ENCODE data around the gene RORC. TPM values are rescaled to one million over a fixed set of nuclear protein-coding genes. Genes with fewer than 3 reads are reported as not detected.

The RORC gene
- total RNA-seq, 1 donor from 2014 or later, result not detected

GRCh38 chr1:151813271-151813977 is 18.2 kb downstream of the RORC start:
- H3K4me3 Mint-ChIP-seq (ENCODE audit: unreplicated experiment), result no peak overlapping the region
- H3K27me3 Mint-ChIP-seq (ENCODE audit: unreplicated experiment), result peaks cover 8% of the 10 kb centered on the region
- H3K36me3 Mint-ChIP-seq (ENCODE audit: unreplicated experiment), result no peaks in the 10 kb centered on the region
- H3K27ac Mint-ChIP-seq (ENCODE audit: unreplicated experiment), result no peak overlapping the region
- TF ChIP-seq CTCF (IDR thresholded peaks at IDR 0.05; ENCODE audit: partially characterized antibody, unreplicated experiment), result no peak
- H3K9me3 Mint-ChIP-seq (ENCODE audit: unreplicated experiment), result no peaks in the 10 kb centered on the region
- no peak for DNase-seq
- peaks cover 8% of the 10 kb centered on the region for H3K4me1 Mint-ChIP-seq (ENCODE audit: low read depth, unreplicated experiment)

- no peaks in the 10 kb centered on the region for H3K9me3 Mint-ChIP-seq (ENCODE audit: unreplicated experiment)
- H3K4me1 Mint-ChIP-seq (ENCODE audit: low read depth, unreplicated experiment), result peaks cover 8% of the 10 kb centered on the region
- DNase-seq, result no peak
- H3K27ac Mint-ChIP-seq (ENCODE audit: unreplicated experiment), result no peak overlapping the region
- TF ChIP-seq CTCF (IDR thresholded peaks at IDR 0.05; ENCODE audit: partially characterized antibody, unreplicated experiment), result no peak
- peaks cover 6% of the 10 kb centered on the region for H3K27me3 Mint-ChIP-seq (ENCODE audit: unreplicated experiment)
- no peaks in the 10 kb centered on the region for H3K36me3 Mint-ChIP-seq (ENCODE audit: unreplicated experiment)
- H3K4me3 Mint-ChIP-seq (ENCODE audit: unreplicated experiment), result no peak overlapping the region
Observed at GRCh38 chr1:151811181-151811580, 20.4 kb downstream of the RORC start.

GRCh38 chr1:151809985-151810556 is 21.5 kb downstream of the RORC start:
- H3K27me3 Mint-ChIP-seq (ENCODE audit: unreplicated experiment), result peaks cover 3% of the 10 kb centered on the region
- no peak for DNase-seq
- no peak overlapping the region for H3K4me3 Mint-ChIP-seq (ENCODE audit: unreplicated experiment)
- H3K4me1 Mint-ChIP-seq (ENCODE audit: low read depth, unreplicated experiment), result peaks cover 8% of the 10 kb centered on the region
- TF ChIP-seq CTCF (IDR thresholded peaks at IDR 0.05; ENCODE audit: partially characterized antibody, unreplicated experiment), result no peak
- H3K36me3 Mint-ChIP-seq (ENCODE audit: unreplicated experiment), result no peaks in the 10 kb centered on the region
- H3K9me3 Mint-ChIP-seq (ENCODE audit: unreplicated experiment), result no peaks in the 10 kb centered on the region
- no peak overlapping the region for H3K27ac Mint-ChIP-seq (ENCODE audit: unreplicated experiment)

GRCh38 chr1:151809290-151809984 is 22.2 kb downstream of the RORC start:
- no peaks in the 10 kb centered on the region for H3K9me3 Mint-ChIP-seq (ENCODE audit: unreplicated experiment)
- peaks cover 8% of the 10 kb centered on the region for H3K4me1 Mint-ChIP-seq (ENCODE audit: low read depth, unreplicated experiment)
- no peaks in the 10 kb centered on the region for H3K36me3 Mint-ChIP-seq (ENCODE audit: unreplicated experiment)
- no peak overlapping the region for H3K4me3 Mint-ChIP-seq (ENCODE audit: unreplicated experiment)
- no peak for DNase-seq
- no peak for TF ChIP-seq CTCF (IDR thresholded peaks at IDR 0.05; ENCODE audit: partially characterized antibody, unreplicated experiment)
- H3K27ac Mint-ChIP-seq (ENCODE audit: unreplicated experiment), result no peak overlapping the region
- peaks cover 5% of the 10 kb centered on the region for H3K27me3 Mint-ChIP-seq (ENCODE audit: unreplicated experiment)

GRCh38 chr1:151807766-151808165 is 23.8 kb downstream of the RORC start:
- Mint-ChIP-seq H3K4me1 (ENCODE audit: low read depth, unreplicated experiment) (peaks cover 8% of the 10 kb centered on the region), H3K9me3 (ENCODE audit: unreplicated experiment) (no peaks in the 10 kb centered on the region), H3K4me3 (ENCODE audit: unreplicated experiment) (no peak overlapping the region), H3K36me3 (ENCODE audit: unreplicated experiment) (no peaks in the 10 kb centered on the region), H3K27ac (ENCODE audit: unreplicated experiment) (no peak overlapping the region), H3K27me3 (ENCODE audit: unreplicated experiment) (peaks cover 5% of the 10 kb centered on the region)
- no peak for DNase-seq
- TF ChIP-seq CTCF (IDR thresholded peaks at IDR 0.05; ENCODE audit: partially characterized antibody, unreplicated experiment), result no peak
